ENCODE measurements around the gene ENGASE.

DNA sequence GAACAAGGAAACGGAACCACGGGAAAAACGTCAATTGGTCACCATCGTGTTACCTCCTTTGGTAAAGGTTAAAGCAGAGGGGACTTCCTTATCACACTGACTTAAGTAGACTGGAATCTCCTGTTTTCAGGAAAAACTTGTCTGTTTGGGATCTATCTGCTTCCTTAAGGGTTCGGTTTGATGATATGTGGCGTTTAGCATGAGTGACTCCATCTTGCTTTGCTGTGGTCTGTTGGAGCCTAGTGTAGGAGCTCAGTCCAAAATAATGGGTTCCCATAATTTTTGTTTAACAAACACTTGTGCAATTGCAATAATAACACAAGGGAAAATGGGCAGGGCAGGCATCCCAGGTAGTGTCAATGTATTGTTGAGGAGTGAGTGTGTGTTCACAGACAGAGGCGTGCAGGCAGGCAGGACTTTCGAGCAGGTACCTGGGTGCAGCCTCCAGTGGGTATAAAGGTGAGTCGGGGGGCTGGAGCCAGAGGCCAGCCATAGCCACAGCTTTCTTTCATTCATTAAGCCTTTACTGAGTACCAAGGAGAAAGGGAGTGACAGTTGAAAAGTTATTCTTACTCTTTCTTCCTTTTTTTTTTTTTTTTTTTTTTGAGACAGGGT lies 4.3 kb upstream of the ENGASE start:
- TF ChIP-seq CTCF (IDR thresholded peaks at IDR 0.05) (no peak), POLR2A (IDR thresholded peaks at IDR 0.05) (no peak)

Data from body of pancreas (tissue), 4 donors.